GM11168 (cell line): Measurements from ENCODE around the gene ETV5.

Experiments
- in situ Hi-C: fragments of 300-500 bp; cut with MboI; formaldehyde crosslinking; loops from one replicate; pipeline ENCODE4 v1.12.0; 2022; ENCODE audit warnings: low sequenced_read_pairs; ENCODE audit not compliant: unreplicated experiment

Gene ETV5

GRCh38 chr3:186125118-186125517 lies 16.2 kb upstream of the ETV5 start:
- in situ Hi-C loops: no loop called here

DNA sequence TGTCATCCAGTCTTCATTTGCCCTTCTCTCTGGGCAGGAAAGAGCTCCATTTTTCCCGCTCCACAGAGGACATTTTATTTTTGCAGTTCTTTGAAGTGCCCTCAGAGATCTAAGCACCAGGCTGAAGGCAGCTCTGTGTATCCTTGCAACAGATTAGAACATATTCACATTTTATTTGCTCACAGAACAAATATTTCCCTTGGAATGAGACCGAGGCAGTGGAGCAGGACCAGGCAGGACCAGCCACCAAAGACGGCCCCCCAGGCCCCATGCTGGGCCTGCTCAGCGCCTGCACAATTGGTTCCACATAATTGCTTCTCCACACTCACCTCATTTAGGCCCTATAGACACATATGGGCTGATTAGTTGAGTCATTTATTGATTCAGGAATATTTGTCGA lies 15.7 kb upstream of the ETV5 start:
- in situ Hi-C loops: no loop called here

- in situ Hi-C loops: no loop called here
These were observed 14.1 kb upstream of the ETV5 start for GRCh38 chr3:186123012-186123411.

DNA sequence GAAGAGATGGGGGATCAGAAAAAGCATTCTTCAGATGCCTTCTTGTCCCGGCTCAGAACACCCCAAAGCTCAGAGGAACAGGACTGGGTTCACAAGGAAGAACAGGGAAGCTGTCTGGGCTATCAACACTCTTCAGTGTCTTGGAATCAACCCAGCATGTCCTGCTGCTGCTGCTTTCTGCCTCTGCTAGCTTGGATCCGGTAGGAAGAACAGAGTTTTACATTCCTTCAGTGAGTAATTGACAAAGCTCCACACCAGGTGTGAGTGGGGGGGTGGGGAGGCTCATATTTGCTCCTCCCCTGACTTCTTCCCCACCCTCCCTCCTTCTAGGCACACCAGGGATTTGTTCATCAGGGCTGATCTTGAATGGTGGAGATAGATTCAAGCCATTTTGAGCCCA lies 13.1 kb upstream of the ETV5 start:
- in situ Hi-C loops: no loop called here

DNA sequence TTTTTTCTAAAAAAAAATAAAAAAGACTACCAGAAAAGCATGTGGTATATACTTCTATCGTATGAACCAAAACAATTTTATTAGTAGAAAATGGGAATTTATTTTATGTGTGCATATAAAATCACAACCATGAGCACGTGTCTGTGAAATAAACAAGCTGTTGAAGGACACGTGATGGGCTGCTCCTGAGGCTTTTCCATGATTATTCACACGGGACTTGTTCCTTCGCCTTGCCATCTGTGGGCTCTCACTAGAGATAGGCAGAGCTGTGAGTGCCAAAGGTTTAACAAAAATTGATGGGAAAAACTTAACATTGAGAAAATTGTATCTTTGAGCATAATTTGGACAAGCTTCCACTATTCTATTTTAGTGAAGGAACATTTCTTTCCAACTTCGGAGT lies 12.4 kb upstream of the ETV5 start:
- in situ Hi-C loops: no loop called here

DNA sequence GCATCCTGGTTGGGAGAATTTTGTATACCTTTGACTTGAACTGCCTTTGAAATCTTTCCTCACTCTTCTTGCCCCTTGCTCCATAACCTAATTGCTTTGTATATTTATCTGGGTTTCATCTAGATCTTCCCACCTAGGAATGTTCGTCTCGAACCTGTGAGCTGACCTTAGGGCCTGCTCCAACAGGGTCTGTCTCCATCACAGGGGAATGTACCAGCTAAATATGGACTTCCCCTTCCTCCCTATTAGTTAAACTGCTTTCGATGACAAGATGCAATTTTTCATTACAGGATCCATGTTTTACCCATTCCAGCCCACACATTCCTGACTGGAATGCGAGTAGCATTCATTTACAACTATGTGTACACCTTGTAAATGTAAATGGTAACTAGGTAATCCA lies 10.6 kb upstream of the ETV5 start:
- in situ Hi-C loops: no loop called here

- in situ Hi-C loops: no loop called here
These were observed 9.8 kb upstream of the ETV5 start for GRCh38 chr3:186118692-186119091.

DNA sequence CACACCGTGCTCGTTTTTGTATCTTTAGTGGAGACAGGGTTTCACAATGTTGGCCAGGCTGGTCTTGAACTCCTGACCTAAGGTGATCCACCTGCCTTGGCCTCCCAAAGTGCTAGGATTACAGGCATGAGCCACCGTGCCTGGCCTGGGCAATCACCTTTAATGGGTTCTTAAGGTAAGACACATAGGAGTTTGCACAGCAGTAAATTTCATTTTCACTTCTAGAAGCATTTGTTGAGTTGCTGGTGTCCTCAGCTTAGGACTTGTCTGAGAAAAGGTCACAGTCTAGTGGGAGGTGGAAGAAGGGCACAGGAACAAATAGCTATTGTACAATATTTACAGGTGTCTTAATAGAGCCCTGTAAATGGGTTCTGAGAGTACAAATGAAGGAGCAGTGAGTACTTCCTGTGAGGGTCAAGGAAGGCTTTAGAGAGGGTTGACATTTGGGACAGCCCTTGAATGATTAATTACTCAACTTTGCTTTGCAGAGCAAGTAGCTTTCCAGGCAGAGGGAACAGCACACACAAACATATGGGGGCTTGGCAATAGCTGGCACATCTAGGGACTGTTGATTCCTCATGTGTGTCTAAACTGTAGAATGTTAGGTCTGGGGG lies 8.7 kb upstream of the ETV5 start:
- in situ Hi-C loops: no loop called here

DNA sequence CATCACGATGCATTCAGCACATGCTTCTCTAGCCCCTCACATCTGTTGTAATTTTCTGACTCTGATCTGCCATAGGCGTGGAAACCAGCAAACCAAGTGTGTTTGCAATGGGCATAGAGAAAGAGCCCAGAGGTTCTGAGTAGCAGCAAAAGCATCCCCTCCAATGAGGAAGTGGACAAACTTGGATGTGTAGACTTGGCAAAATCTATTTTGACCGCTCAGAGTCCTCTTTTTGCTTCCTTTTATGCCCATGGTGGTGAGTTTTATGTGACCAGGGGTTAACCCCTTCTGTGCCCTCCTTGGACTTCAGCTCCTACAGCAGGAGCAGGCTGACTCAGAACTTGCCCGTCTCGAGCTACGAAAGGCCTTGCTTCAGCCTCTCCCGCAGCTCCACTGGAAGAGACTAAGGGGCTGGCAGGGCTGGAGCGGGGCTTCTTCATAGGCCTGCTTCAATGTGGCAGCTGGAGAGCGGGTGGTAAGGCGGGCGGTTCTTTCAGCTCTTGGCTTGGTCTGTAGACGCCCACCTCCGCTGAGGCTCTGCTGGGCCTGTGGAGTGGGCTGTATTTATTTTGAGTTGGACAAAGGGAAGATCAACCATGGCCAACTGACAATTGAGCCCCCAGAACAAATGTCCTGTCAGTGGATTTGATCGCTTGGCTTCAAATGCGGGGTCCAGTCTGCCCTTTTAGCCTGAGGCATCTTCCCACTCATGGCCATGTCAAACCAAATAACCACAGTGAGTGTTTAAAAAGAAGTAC lies 6.5 kb upstream of the ETV5 start:
- in situ Hi-C loops: no loop called here

DNA sequence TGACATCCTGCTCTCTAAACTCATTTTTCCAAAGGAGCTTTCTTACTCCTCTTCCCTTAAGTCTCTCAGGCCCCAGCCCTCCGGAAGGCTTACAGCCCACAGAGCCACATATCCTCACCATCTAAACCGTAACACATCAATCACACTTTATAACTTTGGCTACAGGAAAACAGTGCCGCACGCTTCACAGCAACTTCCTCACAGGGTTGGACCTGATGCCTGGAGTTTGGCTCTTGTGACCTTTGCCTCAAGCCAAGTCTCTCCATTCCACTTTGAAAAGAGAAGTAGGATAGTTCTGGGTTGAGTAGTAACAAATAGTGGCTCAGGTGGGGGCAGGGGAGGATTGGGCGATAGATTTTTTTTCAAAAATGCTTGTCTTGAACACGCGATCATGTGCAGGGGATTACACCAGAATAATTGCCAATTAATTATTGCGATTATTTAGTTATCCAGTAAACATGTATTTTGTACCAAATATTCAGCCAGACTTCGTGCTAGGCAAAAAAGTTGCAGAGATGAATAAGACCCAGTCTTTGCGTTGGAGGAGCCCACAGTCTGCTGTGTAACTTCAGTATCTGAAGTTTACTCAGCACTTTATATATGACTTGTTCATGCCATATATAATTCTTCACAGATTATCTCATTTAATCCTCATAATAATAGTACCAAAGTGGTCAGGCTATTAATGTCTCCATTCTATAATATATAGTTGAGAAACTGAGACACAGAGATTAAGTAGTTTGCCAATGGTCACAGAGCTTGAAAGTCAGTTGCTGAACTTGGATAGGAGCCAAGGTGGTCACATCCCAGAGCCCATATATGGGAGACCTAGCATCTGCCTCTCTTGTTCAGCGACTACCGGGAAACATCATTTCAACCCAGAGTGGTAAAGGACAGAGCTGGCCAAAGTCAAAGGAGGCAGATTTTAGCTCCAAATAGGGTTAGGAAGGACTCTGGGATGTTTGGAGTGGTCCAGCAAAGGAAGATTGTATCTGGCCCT lies 2.4 kb upstream of the ETV5 start:
- in situ Hi-C loops: no loop called here

- in situ Hi-C loops: no loop called here
These were observed 1.3 kb upstream of the ETV5 start for GRCh38 chr3:186109897-186110803.

GRCh38 chr3:186108106-186108940 lies 566 bp downstream of the ETV5 start:
- in situ Hi-C loops: no loop called here

DNA sequence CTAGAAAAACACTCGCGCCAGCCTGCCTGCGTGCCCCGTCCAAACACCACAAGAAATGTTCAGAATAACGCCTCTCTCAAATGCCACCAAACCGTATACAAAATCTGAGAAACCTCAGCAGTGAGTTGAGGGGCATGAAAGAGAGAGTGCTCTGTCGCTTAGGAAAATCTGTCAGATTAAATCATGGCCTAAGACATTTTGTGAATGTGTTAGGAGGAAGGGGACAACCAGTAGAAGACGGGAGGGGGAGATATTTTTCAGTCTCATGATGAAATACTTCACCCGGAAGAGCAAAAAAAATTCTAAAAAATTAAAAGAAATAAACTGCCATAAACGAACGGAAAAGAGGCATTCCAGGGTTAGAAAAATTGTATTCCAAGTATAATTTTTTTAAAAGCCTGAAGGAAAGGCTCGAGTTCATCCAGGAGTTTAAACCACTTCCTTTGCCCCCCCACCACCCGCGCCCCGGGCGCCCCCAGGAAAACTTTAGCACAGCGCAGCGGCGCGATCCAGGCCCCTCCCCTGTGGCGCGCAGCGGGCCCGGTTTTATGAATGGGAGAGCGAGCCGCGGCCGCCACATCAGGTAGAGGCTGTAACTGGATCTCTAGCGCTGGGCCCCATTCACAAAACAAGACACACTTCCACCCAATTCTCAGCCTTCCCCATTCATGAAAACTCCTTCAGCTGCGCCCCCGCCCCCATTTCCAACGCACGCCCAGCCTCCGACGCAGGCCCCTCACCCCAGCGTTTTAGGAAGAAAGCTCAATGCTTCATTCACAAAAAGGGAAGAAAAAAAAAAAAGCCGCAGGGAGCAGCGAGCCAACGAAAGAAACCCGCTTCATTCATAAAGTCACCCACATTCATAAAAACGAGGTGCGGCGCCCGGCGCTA lies 1.4 kb downstream of the ETV5 start:
- in situ Hi-C loops: no loop called here

DNA sequence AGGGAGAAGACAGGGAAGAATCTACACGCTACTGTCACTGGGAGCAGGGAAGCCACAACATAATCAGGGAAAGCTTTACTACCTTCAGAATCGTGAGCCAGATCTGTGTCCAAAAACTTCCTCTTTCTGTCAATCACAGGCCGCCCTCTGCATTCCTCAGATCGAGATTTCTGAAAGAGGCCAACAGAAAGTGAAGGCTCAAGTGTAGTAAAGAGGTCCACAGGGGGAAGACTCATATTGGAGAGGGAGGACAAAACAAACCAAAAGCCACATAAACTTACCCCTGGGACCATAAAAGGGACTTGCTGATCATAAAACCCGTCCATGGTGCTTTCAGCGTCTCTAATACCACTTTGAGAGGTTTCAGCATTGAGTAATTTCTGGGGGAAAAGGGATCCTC lies 3.3 kb downstream of the ETV5 start:
- in situ Hi-C loops: no loop called here

DNA sequence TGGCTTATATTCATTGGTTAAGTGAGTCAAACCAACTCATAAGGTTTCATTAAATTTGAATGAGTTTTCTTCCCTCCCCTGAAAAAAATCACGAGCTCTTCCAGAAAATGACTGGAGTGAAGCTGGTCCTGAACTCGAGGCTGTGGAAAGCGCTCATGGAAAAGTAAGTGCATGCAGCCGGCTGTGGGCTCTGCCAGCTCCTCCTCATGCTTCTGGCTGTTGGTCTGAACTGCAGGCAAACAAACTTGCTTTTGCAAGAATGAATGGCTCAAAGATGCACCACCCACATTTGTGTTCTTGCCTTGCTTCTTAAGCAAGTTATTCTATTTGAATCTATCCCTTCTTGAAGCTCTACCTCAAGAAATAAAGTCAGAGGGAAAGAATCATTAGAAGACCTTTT lies 6.2 kb downstream of the ETV5 start:
- in situ Hi-C loops: no loop called here

DNA sequence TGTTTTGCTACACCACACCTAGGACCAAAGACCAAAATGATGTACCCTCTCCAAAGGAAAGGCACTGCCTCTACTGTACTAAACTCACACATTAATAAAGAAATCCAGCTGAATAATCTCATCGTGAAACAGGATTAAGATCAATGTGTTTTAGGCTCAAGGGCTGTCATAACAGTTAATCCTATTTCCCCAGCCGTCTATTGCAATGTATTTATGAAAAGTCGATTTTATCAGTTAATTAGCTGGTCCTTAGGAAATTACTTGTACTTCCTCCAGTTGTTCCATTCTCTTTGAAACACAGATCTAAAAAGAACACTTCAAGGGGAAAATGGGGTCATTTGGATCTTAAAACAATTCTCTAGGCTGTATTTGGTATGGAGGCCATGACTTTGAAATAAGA lies 8.5 kb downstream of the ETV5 start:
- in situ Hi-C loops: no loop called here

GRCh38 chr3:186099178-186099577 lies 9.7 kb downstream of the ETV5 start:
- in situ Hi-C loops: no loop called here

GRCh38 chr3:186098740-186099139 lies 10.1 kb downstream of the ETV5 start:
- in situ Hi-C loops: no loop called here
